NCI-H748 treated with DMSO at 0.1 percent for 48 hours (cell line): ENCODE measurements around the gene RNF214.
"Not testable (repeated sequence)": the region's sequence is repeated elsewhere in the genome, so short reads cannot be mapped to it uniquely, and the experiment has no call there.

ENCODE experiments used
- DNase-seq: peaks from one replicate; lab custom pipeline; 2025; lab: John Stamatoyannopoulos, UW

The RNF214 gene

DNA sequence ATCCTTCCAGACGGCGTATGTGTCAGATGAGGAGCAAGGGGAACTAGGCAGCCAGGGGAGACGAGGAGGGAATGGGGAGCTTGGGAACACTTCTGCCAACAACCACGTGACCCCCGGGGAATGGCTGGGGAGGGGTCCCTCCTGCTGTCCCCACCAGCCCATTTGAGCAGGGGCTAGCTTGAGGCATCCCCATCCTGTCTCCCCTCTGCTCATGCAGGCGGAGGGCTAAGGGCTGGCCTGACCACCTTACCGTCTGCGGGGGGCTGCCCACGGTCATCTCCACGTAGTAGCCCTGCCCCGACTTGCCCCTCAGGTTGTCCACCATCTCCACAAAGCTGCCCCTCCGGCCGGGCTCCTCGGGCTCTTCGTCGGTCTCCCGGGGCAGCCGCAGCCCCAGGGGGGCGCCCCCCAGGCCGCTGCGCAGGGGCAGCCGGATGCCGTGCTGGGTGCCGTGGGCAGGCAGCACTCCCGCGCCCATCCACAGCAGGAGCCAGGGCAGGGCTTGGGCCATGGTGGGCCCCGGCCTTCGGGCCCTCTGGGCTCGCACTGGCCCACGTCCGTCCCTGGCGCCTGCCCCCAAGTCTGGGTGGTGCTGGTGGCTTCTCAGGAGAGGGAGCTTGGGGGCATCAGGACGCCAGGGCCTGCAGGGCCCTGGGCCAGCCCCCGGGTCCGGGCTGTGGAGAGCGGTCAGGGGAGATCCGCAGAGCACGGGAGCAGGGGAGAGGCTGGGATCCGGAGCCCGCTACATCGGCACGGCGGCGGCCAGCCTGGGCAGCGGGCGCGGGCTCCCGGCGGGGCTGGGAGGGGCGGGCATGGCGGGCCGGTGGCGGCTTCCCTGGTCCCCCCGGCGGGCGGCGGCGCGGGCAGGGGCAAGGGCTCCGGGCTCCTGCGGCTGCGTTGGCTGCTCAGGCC, 83.1 kb downstream of the RNF214 start:
- DNase-seq, result no peak

- DNase-seq, result peak; percentile 48
Observed at GRCh38 chr11:117316197-117316961, 83.9 kb downstream of the RNF214 start, which contains the start of gene BACE1. Gene BACE1 (minus strand): TSS chr11:117316256. CDS start chr11:117315795, 461 bp downstream.

GRCh38 chr11:117318738-117319137, 86.3 kb downstream of the RNF214 start:
- DNase-seq, result no peak

DNA sequence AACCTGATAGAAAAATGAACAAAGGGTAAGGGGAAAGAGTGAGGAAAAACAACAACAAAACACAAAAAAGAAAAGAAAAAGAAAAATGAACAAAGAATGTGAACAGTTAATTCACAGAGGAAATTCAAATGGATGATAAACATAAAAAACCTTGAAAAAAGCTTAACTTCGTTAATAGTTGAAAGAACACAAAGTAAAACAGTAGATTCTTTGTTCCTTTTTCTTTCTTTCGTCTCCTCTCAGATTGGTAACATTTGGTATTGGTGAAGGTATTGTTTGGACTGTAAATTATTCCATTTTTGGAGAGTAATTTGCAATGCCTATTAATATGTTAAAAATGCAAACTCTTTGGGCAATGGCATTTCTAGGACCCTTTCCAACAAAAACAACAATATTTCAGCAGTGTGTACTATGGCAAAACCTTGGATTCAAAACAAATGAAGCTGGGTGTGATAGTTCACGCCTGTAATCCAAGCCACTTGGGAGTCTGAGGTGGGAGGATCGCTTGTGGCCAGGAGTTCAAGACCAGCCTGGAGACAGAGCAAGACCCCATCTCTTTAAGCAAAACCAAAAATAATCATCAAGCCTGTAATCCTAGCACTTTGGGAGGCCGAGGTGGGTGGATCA, 86.9 kb downstream of the RNF214 start:
- no peak for DNase-seq

GRCh38 chr11:117327255-117327566, 94.7 kb downstream of the RNF214 start:
- DNase-seq, result not testable (repeated sequence)

GRCh38 chr11:117327567-117328374, 95.3 kb downstream of the RNF214 start, which contains the start of gene CEP164:
Gene CEP164 (plus strand): TSS chr11:117327854. CDS start chr11:117338587, 10,733 bp downstream.
- peak; percentile 71 for DNase-seq

DNA sequence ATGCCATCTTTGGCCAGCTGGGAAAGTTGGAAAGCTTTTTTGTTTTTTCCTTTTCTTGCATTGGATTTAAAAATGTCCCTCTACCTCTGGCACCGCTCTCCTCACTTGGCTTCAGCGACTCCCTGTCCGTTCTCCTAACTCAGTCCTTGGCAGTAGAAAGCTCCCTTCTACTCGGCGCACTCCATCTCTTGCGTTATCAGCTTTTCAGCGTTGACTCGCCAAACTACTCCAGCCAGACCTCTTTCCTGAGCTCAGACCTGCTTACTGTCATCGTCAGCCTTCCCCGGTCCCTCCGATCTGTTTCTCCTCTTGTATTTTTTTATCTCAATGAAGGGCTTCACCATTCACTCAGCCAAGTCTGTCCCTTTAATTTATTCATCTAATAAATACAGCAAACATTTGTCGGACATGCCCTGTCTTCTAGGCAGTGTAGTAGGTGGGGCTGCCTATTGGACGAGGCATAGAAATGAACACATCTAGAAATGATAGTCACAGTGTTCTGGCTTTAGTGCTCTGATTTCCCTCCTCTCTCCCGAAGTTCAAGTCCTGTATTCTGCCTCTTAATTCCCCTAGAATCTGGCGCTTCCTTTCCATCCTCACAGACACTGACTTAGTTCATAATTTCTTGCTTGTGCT, 96.0 kb downstream of the RNF214 start:
- DNase-seq, result peak; percentile 9

GRCh38 chr11:117332843-117333242, 100.4 kb downstream of the RNF214 start:
- DNase-seq, result no peak

GRCh38 chr11:117333917-117334316, 101.4 kb downstream of the RNF214 start:
- DNase-seq, result no peak

DNA sequence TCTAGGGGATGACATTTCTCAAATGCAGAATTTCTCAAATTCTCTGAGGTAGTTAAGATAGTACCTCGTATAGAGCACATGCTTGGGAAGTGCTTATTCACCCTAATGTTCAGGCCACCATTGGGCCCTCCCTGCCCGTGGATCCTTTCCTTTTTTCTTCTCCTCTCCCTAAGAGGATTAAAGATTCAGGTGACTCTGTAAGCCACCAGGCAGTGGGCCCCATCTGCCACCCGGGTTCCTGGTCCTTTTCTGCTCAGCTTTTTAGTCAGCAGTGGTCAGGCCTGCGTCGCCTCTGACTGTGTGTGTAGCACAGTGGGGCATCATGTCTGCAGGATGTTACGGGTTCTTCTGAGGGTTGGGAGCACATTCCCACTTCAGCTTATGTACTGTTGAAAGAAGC, 102.4 kb downstream of the RNF214 start:
- no peak for DNase-seq

DNA sequence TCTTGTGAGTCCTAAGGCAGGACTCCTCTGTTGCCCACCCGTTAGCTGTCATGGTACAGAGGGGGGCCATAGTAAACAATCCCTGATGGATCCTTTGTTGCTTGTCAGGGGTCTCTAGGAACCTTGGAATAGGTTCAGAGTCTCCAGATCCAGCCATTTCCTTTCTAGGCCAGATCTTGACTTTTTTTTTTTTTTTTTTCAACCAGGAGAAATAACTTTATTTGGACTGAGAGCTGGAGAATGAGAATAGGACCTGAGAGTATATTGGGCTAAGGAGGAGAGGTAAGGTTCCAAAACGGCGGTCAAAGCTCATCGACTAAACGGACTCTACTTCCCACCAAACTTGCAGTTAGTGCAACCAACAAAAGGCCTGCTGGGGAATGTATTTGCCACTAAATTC, 102.9 kb downstream of the RNF214 start:
- no peak for DNase-seq
